GM19397 (cell line): Measurements from ENCODE around the gene POLRMT.
"Not testable (repeated sequence)": the region's sequence is repeated elsewhere in the genome, so short reads cannot be mapped to it uniquely, and the experiment has no call there.

Experiments used
- ATAC-seq: cut with Tn5 transposase; IDR thresholded peaks from one replicate; pipeline ENCODE4 v1.9.1; 2021; ENCODE audit warnings: mild to moderate bottlenecking, moderate library complexity; ENCODE audit not compliant: unreplicated experiment

Gene POLRMT

DNA sequence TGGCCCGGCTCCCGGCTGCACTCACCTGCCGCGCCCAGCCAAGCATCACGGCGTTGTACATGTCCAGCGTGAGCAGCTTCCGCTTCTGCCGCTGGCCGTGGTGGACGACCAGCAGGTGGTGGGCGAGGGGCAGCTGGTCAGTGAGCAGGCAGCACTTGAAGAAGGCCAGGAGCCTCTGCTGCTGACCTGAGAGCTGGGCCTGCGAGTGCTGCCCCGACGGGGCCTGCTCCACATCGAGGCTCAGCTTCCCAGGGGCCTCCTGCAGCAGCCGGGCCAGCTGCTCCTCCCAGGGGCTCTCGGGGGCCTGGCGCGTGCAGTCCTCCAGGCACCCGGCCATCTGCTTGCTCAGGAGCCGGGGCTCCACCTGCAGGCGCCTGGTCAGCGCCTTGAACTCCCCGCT is 3.8 kb downstream of the POLRMT start:
- ATAC-seq: not testable (repeated sequence)

DNA sequence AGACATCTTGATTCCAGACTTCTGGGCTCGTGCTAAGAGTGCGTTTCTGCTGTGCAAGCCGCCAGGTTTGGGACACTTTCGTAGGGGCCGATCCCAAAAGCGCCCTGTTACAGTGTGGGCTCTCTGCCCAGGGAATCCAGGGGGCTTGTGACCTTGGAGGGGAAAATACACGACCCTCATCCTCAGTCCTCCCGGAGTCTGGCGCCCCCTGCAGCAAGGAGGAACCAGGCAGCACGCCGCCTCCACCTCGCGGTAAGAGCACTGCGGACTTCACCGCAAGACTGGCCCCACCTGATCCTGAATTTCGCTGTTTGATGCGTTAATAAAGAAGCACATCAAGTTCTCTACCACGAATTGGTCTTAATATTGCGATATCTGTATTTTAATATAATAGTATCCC is 5.2 kb downstream of the POLRMT start:
- ATAC-seq: no peak

DNA sequence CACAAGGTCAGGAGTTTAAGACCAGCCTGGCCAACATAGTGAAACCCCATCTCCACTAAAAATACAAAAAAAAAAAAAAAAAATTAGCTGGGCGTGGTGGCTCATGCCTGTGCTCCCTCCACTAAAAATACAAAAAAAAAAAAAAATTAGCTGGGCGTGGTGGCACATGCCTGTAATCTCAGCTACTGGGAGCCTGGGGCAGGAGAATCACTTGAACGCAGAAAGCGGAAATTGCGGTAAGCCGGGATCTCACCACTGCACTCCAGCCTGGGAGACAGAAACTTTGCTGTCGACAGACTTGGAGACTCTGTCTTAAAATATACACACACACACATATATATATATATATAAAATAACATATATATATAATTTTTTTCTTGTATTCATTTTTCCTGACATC is 6.8 kb downstream of the POLRMT start:
- ATAC-seq: not testable (repeated sequence)

DNA sequence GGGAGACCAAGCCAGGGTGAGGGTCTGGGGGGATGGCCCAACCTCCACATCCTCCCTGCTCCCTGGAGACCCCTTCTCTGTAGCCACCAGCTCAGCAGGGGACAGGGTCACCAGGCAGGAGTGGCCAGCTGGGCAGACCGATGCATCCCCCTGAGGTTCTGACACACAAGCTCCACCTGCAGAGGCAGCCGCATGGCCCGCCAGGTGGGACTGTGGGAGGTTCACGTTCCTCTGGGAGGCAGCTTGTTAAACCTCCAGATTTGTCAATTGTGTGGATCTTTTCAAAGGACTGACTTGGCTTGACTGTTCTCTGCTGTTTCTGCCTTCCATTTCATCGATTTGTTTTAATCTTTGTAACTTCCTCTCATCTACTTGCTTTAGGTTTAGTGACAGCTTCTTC is 8.1 kb downstream of the POLRMT start:
- no peak for ATAC-seq

DNA sequence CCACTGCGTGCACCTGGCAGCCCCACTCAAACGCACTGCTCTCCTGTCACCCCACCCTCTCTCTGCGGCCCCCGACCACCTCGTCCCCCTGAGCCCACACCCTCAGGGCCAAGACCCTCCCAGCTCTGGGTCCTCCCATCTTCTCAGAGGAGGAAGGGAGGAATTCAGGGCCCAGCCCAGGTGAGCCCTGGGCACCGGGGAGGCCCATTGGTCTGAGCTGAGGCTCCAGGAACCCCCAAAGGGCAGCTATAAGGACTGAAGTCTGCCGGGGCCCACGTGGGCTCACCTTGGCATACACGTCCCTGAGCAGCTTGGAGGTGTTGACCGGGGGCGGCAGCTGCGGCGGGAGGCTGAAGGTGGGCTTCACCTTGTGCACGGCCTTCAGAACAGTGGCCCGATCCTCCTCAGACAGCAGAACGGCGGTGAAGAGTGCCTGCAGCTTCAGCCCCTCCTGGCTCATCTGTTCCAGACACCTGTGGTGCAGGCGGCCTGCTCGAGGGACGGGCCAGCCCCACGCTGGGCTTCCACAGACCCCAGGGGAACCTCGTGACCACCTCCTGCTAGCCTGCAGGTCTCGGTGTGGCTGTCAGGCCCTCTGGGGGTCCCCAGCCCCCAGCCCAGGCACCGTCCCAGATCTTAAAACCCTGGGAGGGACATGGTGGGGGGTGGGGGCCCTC is 8.8 kb downstream of the POLRMT start:
- no peak for ATAC-seq

DNA sequence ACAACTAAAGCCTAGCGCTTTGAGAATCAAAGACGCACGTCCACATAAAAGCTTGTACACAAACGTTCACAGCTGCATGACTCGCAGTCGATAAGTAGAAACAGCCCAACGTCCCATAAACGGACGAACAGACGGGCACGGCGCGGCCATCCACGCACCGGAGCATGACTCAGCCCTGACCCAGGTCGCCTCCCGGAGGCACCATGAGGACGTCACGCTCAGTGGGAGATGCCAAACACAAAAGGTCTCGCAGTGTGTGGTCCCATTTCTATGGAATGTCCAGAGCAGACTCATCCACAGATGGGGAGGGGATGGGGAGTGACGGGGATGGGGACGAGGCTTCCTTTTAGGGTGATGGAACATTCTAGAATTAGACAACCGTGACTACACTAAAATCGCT is 9.4 kb downstream of the POLRMT start:
- ATAC-seq: no peak

DNA sequence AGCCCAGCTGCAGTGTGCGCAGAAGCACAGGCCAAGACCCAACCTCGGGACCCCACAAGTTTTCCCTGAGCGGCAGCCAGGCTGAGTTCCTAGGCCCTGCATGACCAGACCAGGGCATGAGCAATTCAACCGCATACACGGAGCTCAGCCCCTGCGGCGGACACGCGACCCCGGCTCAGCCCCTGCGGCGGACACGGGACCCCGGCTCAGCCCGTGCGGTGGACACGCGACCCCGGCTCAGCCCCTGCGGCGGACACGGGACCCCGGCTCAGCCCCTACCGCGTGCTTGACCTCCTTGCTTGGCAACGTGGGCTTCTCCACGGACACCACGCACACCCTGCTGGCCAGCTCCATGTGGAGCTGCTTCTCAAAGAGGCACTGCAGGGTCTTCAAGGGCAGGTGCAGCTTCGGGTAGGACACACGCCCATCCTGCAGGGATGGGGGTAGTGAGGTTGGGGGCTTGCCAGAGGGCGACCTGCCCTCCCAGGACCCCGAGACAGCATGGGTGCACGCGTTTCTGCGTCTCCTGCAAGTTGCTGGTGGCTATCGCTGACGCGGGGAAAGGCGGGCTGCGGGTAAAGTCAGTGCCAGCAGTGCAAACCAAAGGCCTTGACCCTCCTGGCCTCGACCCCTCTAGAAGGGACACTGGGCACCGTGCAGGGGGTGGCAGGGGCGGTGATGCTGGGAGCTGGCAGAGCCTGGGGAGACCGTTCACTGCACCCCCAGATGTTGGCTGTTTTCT is 10.0 kb downstream of the POLRMT start:
- ATAC-seq: no peak

DNA sequence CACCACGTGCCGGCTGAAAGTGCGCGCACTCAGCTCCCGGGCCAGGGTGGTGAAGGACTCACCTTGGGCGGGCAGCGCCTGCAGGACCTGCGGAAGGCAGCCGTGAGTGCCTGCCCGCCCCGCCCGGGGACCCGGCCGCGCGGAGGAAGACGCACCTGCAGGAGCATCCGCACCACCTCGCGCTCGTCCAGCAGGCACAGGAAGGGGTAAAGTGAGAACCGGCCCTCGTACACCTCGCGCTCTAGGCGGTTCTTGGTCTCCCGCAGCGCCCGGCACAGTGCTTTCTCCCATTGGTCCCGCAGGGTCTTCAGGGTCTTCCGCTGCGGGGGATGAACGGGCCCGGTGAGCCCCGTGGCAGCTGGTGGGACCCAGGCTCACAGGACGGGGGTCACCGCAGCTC is 10.7 kb downstream of the POLRMT start:
- ATAC-seq: no peak

DNA sequence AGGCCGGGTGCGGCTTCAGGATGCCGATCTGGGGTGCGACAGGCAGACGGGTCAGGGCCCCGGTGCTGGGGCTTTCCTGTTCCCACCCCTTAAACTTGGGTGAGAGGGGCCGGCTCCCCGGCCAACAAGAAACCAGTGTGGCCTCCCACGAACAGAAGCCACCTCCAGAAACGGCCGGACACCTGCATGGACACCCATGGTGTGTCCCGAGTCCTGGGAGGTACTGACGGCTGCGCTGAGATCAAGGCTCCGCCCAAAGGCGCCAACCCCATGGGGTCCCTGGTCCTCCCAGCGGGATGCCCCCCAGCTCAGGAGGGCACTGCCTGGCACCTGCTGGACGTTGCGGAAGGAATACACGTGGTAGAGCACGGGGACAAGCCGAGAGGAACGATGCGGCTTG is 11.5 kb downstream of the POLRMT start:
- ATAC-seq: no peak

DNA sequence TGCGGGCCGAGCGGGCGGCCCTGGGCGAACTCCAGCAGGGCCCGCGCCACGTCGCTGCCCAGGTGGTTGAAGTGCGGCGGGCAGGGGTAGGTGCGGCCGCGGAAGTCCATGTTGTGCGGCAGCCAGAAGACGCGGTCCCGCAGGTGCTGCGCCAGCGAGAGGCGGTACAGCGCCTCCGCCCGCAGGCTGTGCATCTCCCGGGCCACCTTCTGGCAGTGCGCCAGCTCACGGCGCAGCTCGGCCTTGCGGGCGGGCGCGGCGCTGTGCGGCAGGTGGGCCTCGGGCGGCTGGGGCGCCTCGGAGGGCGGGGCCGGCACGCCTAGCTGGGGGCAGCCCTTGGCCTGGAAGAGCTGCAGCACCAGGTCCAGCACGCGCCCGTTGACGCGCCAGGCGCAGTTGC is 12.1 kb downstream of the POLRMT start:
- not testable (repeated sequence) for ATAC-seq

DNA sequence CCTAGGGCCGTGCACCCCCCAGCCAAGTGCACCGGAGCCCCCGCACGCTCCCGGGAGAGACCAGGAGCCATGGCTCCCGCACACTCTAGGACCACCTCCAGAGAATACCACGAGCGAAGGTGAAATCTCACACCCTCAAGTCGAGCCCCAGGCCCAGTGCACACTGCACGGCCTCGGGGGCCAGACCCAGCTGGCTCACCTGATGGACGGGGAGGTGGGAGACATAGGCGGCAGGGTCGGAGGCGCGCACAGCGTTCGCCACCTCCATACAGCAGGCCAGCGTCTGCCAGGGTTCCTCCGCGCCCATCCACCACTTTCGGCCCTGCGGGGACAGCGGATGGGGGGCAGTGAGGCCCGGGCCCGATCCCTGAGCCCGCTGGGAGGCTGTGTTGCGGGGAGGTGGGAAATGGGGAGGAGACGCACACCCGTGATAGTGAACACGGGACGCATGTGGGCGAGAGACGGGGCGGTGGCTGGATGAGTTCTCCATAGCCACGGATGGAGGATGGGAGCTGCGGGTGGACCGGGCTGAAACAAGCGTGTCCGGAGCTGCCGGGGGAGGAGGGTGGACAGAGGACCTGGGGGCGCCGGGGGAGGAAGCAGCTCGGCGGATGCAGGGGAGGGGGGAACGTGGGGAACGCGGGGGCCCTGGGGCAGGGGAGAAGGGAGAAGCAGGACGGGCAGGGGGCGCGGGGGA is 13.0 kb downstream of the POLRMT start:
- no peak for ATAC-seq

DNA sequence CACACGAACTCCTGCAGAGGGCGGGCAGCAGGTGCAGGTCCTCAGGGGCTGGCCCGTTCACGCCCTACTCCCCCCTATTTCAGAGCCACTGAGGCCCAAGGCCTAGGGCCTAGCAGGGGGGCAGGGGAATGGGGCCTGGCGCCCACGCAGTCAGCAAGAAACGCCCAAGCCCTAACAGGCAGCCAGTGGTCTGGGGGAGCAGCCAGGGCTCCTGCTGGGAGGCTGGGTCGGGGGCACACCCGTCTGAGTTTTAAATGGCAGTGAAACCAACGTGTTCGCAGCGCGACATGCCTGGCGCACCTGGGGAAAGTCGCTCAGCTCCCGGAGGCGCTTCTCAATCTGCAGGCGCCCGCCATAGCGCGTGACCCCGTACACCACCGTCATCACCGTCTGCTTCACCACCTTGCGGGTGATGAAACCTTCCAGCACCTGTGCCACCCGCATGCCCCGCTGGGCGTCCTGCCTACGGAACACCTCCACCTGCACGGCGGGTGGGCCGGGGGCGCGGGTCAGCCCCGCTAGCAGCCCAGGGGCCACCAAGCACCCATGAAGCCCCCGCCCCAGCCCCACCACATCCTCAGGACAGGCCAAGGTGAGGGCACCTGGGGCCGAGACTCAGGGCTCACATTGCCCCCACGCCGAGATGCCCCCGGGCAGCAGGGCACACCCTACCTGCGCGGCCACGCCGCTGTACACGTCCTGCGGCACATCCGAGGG is 13.9 kb downstream of the POLRMT start:
- no peak for ATAC-seq

DNA sequence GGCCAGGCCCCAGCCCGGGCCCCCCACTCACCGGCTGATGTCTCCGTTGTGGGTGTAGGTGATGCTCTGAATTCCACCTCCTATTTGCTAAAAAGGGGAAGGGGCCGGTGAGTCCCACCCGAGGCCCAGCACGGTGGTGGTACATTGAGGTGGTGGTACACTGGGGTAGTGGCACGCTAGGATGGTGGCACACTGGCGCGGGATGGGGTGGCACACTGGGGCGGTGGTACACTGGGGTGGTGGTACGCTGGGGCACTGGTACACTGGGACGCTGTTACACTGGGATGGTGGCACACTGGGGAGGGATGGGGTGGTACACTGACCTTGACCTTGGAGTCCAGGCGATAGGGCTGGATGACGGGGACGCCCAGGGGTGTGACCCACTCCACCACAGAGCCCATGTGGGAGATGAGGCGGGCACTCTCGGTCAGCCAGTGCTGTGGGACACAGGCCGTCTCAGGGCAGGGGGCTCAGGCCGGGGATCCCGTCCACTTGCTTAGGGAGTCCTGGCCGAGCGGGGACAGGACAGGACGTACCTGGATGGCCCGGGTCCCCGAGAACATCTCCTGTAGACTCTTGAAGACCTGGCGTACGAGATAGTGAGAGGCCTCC is 14.6 kb downstream of the POLRMT start:
- ATAC-seq: no peak

DNA sequence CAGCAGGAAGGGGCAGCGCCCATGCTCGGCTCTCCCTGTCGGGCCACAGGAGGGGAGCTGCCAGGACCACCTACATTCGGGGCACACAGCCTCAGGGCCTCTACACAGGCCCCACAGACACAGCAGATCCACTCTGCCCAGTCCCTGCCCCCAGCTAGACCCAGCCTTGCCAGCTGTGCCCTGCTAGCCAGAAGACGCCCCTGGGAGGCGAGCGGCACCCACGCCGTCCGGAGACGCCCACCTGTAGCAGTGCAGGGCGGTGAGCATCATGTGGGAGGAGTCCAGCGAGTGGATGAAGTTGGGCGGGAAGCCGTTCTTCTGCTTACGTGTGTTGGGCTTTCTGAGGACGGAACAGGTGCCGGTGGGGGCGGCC is 15.1 kb downstream of the POLRMT start:
- no peak for ATAC-seq

DNA sequence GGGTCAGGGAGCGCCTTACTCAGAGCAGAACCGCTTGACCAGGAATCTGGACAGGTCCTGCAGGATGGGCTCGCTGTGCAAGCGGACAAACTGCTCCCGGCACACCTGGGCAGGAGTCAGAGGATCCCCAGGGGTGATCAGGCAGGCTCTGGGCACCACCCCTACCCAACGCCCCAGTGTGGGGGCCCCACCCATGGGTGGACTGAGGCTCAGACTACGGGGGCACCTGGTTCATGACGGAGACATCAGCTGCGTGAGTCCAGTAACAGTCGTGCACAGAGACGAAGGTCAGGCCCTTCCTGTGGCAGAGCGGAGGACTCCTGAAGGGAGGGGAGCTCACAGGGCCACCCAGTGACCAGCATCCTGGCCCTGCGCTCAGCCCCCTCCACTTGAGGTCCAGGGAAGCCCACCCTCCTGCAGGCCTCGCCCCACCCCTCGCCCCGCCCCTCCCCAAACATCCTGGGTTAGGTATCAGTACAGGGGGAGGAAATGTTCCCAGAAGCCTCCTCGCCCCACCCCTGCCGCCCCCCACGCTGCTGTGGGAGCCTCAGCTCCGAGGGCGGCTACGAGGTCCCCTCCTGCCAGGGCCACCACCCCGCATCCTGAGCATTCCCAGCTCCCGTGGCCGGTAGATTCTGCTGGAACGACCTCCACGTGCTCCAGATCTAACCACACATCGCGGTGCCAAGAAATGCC is 15.6 kb downstream of the POLRMT start:
- ATAC-seq: no peak

DNA sequence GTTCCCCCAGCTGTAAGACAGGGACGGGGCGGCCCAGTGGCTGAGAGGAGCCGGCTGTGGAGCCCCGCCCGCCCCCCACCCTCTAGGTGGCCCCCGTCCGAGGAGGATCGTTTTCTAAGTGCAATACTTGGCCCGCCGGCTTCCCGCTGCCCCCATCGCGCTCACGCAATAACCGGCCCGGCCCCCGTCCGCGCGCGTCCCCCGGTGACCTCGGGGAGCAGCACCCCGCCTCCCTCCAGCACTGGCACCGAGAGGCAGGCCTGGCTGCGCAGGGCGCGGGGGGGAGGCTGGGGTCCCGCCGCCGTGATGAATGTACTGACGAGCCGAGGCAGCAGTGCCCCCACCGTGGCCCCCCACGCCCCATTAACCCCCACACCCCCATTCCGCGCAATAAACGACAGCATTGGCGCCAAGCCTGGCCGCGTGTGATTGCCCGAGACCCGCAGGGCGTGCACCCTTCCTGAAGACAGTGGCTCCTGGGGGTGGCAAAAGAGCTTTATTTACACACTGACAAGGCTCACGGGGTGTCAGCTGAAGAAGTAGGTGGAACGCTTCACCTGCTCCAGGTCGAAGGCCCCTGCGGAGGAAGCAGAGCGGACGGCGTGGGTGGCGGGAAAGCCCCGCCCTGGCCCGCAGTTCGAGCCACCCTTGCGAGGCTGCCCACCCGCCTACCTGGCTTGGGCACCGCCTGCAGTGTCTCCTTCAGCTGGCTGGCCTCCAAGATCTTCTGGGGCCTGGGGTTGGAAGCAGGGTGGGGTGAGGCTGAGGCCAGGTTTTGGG is 16.4 kb downstream of the POLRMT start:
- ATAC-seq: no peak

DNA sequence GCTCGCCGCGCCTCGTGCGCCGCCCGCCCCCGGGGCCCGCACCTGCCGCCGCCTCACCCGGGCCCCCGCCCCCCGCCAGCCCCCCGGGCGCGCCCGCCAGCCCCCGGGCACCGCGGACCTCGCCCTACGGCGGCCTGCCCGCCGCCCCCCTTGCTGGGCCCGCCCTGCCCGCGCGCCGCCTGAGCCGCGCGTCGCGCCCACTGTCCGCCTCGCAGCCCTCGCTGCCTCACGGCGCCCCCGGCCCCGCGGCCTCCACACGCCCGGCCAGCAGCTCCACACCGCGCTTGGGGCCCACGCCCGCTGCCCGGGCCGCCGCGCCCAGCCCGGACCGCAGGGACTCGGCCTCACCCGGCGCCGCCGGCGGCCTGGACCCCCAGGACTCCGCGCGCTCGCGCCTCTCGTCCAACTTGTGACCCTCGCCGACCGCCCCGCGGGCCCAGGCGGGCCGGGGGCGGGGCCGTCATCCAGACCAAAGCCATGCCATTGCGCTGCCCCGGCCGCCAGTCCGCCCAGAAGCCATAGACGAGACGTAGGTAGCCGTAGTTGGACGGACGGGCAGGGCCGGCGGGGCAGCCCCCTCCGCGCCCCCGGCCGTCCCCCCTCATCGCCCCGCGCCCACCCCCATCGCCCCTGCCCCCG is 17.2 kb downstream of the POLRMT start:
- no peak for ATAC-seq

DNA sequence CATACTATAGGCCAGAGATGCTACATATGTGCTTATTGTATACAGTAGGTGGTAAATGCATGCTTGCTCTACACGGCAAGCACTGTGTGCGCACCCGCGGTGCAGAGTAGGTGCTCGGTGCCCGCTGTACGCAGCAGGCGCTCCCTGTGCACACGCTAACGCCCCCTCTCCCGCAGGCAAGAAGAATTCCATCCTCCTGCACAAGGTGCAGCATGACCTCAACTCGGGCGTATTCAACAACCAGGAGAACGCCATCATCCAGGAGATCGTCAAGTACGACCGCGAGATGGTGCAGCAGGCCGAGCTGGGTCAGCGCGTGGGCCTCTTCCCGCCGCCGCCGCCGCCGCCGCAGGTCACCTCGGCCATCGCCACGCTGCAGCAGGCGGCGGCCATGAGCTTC is 17.7 kb downstream of the POLRMT start:
- ATAC-seq: no peak
